Muscle of arm (tissue), 12 donors: Measurements from ENCODE around the gene MT2A. TPM values are rescaled to one million over a fixed set of nuclear protein-coding genes. Genes with fewer than 3 reads are reported as not detected.
A peak's percentile ranks its signal among the peaks of the same experiment; 100 is the strongest.

Experiments
- DNase-seq: peaks from one replicate; pipeline ENCODE4 v3.0.0-alpha.2; 2013
- polyA plus RNA-seq, 12 donors: library from polyadenylated mRNA; unstranded; fragments of 120-200 nt; gene quantifications; one replicate each; pipeline ENCODE4 v1.2.1, GENCODE V29; 2013; ENCODE audit not compliant: insufficient read length in 12 of 12

MT2A gene
- polyA plus RNA-seq, 12 donors = 17.0 to 71.5 (median 23.2) TPM; not detected in 1

DNA sequence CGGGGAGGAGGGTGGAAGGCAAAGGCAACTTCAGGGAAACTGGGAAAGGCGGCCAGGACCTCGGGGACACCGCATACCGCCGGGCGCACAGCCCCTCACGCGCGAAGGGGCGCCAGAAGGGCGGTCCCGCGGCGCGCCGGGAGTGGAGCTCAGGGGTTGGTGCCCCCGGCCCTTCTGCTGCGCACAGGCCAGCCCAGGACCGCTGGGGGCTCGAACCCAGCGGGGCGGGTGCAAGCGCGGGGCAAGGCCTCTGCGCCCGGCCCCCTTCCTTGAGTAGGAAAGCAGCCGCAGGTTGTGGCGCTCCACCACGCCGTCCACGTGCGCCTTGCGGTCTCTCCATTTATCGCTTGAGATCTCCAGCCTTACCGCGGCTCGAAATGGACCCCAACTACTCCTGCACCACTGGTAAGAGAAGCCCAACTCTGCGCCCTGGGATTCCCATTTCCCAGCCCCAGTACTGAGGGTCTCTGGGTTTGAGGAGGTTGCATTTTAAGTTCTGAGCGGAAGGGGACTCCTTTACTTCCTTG, 27.1 kb downstream of the MT2A start:
- no peak for DNase-seq

DNA sequence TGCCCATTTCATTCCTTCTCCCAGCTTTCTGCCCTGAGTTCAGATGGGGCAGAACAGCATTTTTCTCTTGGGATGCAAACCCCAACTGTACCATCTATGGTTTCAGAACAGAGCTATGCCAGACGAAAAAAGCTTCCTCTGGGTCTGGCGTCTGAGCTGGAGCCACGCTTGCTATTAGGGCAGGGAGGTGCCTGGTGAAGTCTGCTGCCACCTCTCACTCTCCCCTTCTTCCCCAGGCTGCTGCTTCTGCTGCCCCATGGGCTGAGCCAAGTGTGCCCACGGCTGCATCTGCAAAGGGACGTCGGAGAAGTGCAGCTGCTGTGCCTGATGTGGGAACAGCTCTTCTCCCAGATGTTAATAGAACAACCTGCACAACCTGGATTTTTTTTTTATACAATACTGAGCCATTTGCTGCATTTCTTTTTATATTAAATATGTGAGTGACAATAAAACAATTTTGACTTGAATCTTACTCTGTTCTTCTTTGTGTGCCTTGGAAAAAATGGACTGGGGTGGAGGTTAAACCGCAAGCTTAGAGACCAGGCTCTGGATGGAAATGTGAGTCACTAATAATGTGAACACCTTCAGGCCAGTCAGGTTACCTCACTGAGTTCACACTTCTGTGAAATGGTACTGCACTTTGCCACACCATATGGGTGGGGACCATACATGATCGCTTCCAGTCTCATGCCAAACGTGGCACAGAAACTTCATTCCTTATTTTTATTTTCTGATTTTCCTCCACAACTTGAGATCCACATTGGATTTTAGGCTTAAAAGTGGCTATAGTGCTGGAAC, 28.4 kb downstream of the MT2A start:
- no peak for DNase-seq

DNA sequence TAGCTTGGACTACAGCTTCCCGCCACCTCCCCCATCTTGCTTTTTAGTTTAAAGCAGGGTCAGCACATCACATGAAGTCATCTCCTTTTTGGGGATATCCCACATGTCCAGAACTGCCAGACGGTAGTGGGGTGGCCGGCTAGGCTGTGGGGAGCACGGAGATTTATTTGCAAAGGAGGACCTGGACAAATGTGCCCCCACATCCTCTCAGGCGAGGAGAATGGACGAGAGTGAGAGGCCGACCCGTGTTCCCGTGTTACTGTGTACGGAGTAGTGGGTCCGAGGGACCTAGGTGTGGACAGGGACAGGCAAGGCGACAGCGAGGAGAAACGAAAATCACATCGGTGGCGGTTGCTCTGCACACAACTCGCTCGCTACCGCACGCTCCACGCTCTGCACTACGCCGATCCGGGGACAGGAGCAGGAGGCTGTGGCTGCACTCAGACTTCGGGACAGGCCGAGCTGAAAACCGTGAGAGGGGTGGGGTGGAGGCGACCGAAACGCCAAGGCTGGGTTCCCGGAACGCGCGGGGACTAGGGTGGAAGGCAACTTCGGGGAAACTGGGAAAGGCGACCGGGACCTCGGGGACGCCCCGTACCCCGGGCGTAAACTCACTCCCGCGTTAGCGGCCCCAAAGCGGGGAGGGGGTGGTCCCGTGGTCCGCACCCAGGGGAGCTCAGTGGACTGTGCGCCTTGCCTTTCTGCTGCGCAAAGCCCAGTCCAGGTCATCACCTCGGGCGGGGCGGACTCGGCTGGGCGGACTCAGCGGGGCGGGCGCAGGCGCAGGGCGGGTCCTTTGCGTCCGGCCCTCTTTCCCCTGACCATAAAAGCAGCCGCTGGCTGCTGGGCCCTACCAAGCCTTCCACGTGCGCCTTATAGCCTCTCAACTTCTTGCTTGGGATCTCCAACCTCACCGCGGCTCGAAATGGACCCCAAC, 29.7 kb downstream of the MT2A start, which contains the start of gene MT1A:
TSS of gene MT1A (plus strand) at position 853 of the 937 bp plus-strand sequence. CDS start at position 926, 73 bp downstream.
- peak; percentile 38 for DNase-seq

DNA sequence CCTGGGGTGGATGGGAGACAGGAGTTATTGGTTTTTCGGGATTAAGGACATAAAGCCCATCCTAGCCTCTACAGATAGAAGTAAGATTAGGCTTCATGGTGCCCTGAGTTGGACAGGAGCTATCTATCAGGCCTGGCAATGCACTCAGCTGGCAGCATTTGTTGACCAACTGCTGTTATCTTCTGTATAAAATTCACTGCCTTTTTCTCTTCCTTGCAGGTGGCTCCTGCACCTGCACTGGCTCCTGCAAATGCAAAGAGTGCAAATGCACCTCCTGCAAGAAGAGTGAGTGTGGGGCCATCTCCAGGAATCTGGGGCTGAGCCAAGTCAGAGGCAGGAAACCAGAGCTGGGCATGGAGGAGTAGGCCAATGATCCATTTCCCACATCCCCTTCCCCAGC, 30.7 kb downstream of the MT2A start:
- no peak for DNase-seq

DNA sequence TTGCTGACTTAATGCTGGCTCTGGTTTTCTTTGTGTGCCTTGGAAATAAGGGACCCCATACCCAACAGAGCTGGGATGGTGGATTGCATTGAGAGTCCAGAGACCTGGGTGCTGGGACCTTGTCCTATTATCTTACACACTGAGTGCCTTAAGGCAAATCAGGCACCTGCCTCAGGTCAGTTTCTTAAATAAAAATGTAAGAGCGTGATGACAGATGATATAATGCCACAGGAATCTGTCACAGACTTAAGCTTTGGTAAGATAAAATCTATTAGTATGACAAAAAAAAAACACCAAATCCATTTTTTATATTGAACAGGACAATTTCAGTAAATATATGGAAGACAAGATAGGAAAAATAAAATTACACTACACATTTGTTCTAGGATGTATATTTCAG, 31.7 kb downstream of the MT2A start:
- no peak for DNase-seq

DNA sequence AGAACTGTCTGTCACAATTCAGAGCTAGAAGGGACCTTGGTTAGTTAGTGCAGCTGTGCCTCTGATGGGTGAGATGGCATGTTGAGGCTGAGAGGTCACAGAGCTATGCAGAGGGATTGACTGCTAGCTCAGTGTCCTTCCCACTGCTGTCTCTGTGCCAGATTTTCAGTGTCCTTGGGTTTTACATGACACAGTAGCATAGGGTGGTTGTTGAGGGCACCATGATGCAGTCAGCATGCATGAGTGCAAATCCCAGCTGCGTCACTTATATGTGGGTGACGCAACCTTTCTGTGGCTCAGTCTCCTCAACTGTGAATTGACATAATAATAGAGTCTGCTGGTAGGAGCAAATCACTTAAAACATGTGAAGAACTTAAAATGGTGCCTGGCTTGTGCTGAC, 32.8 kb downstream of the MT2A start:
- DNase-seq = no peak

DNA sequence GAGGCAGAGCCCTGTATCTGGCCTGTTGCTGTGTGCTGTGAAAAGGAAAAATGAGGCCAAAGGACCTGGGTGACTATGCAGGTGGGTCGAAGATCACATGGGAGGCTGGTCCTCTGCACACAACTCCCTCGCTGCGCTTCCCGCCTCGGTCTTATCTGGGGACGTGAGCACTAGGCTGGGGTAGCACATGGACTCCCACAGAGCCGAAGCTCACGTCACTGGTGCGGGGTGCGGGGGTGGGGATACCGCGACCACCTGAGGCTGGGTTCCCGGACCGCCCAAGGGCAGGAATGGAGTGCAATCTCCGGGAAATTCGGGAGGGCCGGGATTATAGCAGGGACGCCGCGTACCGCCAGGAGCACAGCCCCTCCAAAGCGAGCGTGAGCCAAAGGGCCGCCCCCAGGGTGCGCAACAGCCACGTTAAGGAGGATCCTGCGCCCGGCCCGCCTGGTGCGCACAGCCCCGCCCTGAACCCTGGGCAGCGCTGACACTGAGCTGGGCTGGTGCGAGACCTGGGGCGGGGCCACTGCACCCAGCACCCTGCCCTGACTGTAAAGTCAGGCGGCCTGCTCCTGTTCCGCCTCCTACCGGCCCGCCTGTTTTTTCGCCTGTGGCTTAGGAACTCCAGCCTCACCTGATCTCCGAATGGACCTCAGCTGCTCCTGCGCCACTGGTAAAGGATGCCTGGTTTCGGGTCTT, 34.8 kb downstream of the MT2A start:
- DNase-seq = no peak

DNA sequence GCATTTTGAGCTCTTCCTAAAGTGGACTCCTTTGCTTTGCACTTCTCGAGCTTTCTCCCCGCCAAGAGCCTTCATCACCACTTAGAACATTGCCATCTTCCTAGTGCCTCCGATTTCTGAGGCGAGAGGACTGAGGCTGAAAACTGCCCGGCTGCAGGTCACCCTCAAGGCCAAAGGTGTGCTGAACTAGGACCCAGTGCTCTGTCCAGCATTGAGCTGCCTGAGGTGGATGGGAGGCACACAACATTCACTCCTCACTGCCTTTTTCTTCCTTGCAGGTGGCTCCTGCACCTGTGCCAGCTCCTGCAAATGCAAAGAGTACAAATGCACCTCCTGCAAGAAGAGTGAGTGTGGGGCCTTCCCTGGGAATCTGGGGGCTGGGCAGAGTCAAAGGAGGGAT, 35.4 kb downstream of the MT2A start:
- no peak for DNase-seq

DNA sequence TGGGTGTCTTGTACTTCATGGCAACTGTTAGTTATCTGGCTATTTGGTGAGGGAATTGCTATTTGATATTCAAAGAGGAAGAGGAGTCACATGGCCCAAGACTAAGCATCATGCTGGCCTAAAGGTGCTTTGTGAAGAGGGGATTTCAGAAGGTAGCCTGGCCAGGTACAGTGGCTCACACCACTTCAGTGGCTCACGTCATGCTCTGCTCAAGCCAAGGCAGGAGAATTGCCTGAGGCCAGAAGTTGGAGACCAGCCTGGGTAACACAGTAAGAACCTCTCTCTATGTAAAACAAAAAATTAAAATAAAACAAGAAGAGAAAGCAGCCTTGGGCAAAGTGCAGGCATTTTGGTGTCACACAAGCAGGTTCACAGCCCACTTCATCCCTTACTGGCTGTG, 36.9 kb downstream of the MT2A start:
- DNase-seq = no peak

DNA sequence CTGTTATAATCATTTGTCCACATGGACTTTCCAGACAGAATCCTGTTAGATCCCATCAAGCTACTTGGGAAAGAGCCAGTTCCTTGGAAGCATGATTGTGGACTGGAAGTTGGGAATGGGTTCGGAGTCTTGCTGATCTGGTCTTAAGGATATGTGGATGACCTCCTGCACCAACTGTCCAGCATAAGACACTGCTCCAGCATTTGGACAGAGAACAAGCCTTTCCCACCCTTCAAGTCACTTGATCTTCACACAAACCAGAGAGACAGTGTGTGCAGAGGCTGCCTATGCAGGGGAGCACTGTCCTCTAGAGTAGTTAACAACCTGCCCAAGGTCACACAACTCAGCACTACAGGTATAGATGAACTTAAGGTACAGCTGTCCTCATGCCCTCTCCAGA, 37.5 kb downstream of the MT2A start:
- DNase-seq = no peak

DNA sequence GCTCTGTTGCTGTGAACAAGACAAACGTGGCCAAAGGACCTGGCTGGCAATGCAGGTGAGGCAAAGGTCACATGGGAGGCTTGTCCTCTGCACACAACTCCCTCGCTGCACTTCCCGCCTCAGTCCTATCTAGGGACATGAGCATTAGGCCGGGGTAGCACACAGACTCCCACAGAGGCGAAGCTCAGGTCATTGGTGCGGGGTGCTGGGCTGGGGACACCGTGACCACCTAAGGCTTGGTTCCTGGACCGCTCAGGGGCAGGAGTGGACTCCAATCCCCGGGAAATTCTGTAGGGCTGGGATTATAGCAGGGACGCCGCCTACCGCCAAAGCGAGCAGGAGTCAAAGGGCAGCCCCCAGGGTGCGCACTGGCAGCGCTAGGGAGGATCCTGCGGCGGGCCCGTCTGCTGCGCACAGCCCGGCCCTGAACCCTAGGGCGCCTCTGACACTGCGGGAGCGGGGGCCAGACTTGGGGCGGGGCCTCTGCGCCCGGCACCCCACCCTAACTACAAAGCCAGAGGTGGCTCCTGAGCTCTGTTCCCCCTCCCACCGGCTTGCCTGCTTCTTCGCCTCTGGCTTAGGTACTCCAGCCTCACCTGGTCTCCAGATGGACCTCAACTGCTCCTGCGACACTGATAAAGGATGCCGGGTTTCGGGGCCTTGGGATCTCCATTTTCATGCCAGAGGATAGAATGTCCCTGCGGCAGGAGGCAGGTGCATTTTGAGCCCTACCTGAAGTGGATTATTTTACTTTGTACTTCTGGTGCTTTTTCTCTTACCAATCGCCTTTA, 39.5 kb downstream of the MT2A start:
- no peak for DNase-seq

DNA sequence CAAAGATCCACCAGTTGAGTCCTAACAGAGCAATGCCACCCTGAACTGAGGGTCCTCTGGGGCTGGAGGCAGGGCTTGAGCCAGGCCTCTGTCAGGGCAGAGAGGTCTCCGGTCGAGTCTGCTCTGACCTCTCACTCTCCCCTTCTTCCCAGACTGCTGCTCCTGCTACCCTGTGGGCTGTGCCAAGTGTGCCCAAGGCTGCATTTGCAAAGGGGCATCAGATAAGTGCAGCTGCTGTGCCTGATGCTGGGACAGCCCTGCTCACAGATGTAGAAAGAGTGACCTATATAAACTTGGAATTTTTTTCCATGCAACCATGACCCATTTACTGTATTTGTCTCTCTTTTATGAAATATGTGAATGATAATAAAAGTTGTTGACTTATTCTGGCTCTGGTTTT, 40.9 kb downstream of the MT2A start:
- no peak for DNase-seq

DNA sequence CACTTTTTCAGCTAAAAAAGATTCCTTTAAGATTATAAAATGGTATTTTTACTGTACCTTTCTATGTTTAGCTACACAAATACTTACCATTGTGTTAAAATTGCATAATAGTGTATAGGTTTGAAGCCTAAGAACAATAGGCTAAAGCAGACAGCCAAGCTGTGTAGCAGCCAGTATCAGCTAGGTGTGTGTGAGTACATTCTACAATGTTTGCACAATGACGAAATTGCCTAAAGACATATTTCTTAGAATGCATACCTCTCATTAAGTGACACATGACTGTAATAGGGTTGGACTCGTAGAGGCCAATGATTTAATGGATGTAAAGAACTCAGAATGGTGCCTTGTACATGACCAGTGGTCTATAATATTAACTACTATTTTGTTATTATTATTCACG, 41.4 kb downstream of the MT2A start:
- DNase-seq = no peak

DNA sequence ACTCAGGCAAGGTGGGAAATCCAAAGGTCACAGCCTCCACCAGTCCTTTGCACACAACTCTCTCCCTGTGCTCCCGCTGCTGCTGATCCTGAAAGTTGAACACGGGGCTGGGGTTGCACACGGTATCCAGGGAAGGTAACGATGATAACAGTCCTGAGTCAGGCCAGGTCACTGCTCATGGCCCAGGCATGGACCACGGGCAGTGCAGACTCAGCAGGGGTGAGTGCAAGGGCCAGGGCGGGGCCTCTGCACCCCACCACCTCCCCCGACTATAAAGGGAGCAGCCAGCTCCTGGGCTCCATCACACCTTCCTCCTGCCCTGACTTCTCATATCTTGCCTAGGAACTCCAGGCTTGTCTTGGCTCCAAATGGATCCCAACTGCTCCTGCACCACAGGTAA, 43.2 kb downstream of the MT2A start, which contains the start of gene MT1B:
TSS of gene MT1B (plus strand) at position 301 of the 400 bp plus-strand sequence. CDS start at position 369, 68 bp downstream.
- DNase-seq = no peak

DNA sequence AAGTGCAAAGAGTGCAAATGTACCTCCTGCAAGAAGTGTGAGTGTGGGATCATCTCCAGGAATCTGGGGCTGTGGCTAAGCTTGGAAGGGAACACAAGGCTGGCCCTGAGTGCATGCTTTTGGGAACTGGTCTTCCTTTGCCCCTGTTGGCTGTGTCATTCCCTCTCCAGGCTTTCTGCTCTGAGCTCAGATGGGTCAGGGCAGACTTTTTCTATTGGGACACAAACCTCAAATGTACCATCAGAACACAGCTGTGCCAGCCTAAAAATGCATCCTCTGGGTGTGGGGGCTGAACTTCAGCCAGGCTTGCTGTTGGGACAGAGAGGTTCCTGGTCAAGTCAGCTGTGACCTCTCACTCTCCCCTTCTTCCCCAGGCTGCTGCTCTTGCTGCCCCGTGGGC, 44.2 kb downstream of the MT2A start:
- DNase-seq = no peak

DNA sequence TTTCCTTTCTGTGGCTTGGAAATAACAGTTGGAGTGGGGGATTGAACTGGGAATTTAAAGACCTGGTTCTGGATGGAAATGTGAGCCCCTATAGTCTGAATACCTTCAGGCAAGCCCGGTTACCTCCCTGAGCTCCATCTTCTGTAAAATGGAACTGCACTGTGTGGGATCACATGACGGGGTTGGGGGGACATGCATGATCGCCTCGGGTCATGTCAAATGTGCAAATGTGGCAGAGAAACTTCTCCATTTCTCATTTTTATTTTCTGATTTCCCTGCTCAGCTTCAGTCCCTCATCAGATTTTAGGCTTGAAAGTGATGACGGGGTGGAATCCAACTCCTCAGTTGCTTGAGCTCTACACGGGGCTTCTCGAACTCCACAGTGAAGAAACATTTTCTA, 44.8 kb downstream of the MT2A start:
- DNase-seq = no peak

DNA sequence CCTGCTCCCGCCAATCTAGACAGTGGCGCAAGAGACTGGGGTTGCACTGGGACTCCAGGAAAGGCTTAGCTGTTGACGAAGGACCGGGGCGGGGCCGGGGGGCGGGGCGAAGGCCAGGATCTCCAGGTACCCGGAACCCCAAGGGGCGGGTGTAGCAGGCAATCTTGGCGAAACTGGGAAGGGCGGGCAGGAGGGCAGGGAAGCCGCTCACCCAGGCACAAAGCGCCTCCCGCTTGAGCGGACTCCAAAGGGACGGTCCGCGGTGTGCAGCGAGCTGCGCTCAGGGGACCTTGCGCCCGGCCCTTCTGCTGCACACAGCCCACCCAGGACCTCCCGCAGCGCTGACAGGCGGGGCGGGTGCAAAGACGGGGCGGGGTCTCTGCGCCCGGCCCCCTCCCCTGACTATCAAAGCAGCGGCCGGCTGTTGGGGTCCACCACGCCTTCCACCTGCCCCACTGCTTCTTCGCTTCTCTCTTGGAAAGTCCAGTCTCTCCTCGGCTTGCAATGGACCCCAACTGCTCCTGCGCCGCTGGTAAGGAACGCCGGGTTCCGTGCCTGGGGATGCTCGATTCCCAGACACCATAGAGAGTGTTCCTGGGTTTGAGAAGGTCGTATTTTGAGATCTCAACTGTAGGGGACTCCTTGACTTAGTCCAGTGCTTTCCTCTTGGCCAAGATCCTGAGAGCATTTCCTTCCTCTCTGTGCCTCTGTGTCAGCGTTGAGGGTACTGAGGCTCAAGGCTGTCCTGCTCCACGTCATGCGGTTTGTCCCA, 49.4 kb downstream of the MT2A start, which contains the start of gene MT1F:
TSS of gene MT1F (plus strand) at position 405 of the 772 bp plus-strand sequence. CDS start at position 505, 100 bp downstream.
- no peak for DNase-seq

DNA sequence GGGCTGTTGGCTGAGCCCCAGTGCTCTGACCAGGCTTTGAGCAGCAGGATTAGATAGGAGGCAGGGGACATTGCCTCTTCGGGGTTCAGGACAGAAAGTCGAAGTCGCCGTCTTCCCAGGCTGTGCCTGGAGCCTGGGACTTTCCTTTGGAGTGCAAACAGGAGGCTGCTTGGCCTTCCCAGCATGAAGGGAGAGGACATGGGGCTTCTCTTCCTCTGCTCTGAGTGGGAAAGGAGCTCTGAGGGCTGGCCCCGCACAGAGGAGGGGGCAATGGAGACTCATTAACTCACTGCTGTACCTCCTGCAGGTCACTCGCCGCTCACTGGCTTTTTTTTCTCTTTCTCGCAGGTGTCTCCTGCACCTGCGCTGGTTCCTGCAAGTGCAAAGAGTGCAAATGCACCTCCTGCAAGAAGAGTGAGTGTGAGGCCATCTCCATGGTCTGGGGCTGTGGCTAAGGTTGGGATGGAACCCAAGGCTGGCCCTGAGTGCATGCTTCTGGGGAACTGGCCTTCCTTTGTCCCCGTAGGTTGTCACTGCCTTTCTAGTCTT, 50.0 kb downstream of the MT2A start:
- DNase-seq = no peak
